Adipocyte (in vitro differentiated cells): ENCODE measurements around the gene DIAPH3.
A peak's percentile ranks its signal among the peaks of the same experiment; 100 is the strongest.

ENCODE experiments used
- DNase-seq: peaks from one replicate; pipeline ENCODE4 v3.0.0-alpha.2; 2015; ENCODE audit warnings: low read depth
- H3K27me3 ChIP-seq: replicated peaks from 2 replicates; pipeline ENCODE4 v1.7.0; 2013; ENCODE audit warnings: mild to moderate bottlenecking, low read length, moderate library complexity; ENCODE audit not compliant: control insufficient read depth, insufficient read depth
- H3K36me3 ChIP-seq: 2 replicates; pipeline ENCODE4 v1.7.0; 2013; ENCODE audit warnings: low read length, mild to moderate bottlenecking, moderate library complexity; ENCODE audit not compliant: control insufficient read depth, insufficient read depth, severe bottlenecking
- H3K4me1 ChIP-seq: 2 replicates; pipeline ENCODE4 v1.7.0; 2013; ENCODE audit warnings: mild to moderate bottlenecking, low read length, moderate library complexity; ENCODE audit not compliant: control insufficient read depth, insufficient read depth
- H3K4me3 ChIP-seq: 2 replicates; pipeline ENCODE4 v1.7.0; 2013; ENCODE audit warnings: mild to moderate bottlenecking, low read length, moderate library complexity
- H3K9ac ChIP-seq: 2 replicates; pipeline ENCODE4 v1.7.0; 2013; ENCODE audit warnings: mild to moderate bottlenecking, low read length, moderate library complexity
- H3K9me3 ChIP-seq: 2 replicates; pipeline ENCODE4 v1.7.0; 2013; ENCODE audit warnings: mild to moderate bottlenecking, low read length, moderate library complexity; ENCODE audit not compliant: control insufficient read depth

The DIAPH3 gene

DNA sequence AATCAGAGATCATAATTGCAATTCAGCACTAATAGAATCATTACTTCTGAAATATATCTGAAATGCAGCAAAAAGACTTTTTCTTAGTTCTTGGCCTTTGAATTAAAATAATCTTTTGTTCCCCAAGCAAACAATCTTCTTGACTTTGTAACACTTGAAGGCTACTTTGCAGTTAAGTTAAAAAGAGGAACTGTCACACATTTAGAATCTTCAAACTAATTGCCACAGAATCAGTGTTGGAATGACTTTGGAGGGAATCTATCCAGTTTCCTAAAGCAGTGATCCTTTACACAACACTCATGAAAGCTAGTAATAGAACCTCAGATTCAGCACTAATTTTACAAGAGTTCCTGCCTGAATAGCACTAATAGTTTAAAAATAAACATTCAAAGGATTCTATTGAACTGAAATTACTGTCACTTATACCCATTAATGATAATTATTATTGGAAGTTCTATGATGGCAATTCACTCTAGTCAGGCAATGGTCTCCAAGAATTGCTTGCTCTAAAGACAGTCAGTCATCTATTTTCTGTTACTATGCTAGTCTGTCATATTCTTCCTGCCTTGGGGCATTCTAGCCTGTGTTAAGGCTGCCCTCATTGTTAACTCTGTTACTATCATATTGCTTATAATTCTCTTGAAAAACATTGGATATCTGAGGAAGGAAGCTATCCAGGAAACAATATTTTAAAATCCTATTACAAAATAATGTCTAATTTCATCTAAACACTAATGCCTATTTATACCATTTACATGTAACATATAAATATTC lies 362.4 kb downstream of the DIAPH3 start:
- Histone ChIP-seq H3K4me1 (no peaks in the 10 kb centered on the region), H3K9ac (no peak overlapping the region), H3K27me3 (no peaks in the 10 kb centered on the region), H3K9me3 (no peaks in the 10 kb centered on the region), H3K4me3 (no peak overlapping the region), H3K36me3 (no peaks in the 10 kb centered on the region)
- no peak for DNase-seq

- peaks cover 8% of the 10 kb centered on the region for H3K4me1 ChIP-seq
- H3K9ac ChIP-seq: no peak overlapping the region
- H3K4me3 ChIP-seq: no peak overlapping the region
- H3K27me3 ChIP-seq: no peaks in the 10 kb centered on the region
- no peaks in the 10 kb centered on the region for H3K9me3 ChIP-seq
- DNase-seq: no peak
- no peaks in the 10 kb centered on the region for H3K36me3 ChIP-seq
Observed at GRCh38 chr13:59793107-59793506, 370.6 kb downstream of the DIAPH3 start.

DNA sequence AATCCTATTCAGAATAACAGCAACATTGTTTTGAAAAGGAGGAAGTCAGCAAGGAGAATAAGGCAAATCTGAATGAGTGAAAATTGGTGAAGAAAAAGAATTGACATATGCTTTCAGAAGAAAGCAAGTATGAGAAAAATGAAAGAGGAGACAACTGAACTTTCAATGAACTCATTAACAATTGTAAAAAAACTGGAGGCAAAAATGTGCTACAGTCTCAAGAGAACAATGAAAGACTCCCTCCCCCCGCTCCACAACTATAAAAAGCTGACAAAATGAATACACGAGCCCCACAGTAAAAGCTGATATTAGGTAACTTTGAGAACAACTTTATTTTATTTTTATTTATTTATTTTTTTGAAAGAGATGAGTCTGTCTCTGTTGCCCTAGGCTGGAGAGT lies 373.1 kb downstream of the DIAPH3 start:
- H3K27me3 ChIP-seq: no peaks in the 10 kb centered on the region
- H3K36me3 ChIP-seq: no peaks in the 10 kb centered on the region
- H3K4me3 ChIP-seq: no peak overlapping the region
- no peaks in the 10 kb centered on the region for H3K9me3 ChIP-seq
- no peak overlapping the region for H3K9ac ChIP-seq
- peak; percentile 50 for DNase-seq
- peaks cover 8% of the 10 kb centered on the region for H3K4me1 ChIP-seq

- Histone ChIP-seq H3K36me3 (no peaks in the 10 kb centered on the region), H3K27me3 (no peaks in the 10 kb centered on the region), H3K4me3 (no peak overlapping the region), H3K4me1 (peaks cover 8% of the 10 kb centered on the region), H3K9ac (no peak overlapping the region), H3K9me3 (no peaks in the 10 kb centered on the region)
- DNase-seq: no peak
Observed at GRCh38 chr13:59789558-59789957, 374.2 kb downstream of the DIAPH3 start.

GRCh38 chr13:59787679-59788078 lies 376.0 kb downstream of the DIAPH3 start:
- Histone ChIP-seq H3K36me3 (no peaks in the 10 kb centered on the region), H3K27me3 (no peaks in the 10 kb centered on the region), H3K9ac (no peak overlapping the region), H3K9me3 (no peaks in the 10 kb centered on the region), H3K4me1 (peaks cover 8% of the 10 kb centered on the region), H3K4me3 (no peak overlapping the region)
- no peak for DNase-seq

DNA sequence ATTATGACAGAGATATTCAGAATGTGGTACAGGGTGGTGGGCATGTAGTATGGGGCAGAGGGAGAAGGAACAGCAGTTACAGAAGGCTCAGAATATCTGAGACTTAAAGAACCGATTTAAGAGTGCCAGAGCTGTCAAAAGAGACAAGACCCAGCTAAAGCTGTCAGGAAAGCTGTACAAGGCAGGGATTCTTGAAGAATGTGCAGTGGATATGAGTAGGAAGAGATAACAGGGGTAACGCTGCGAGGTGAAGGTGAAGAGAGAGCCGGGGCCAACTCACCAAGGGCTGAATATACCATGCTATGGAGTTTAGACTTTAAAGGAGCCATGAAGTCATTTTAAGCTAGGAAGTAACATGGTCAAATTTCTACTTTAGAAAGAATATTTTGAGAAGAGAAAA lies 381.0 kb downstream of the DIAPH3 start:
- Histone ChIP-seq H3K4me3 (no peak overlapping the region), H3K36me3 (no peaks in the 10 kb centered on the region), H3K9ac (no peak overlapping the region), H3K27me3 (no peaks in the 10 kb centered on the region), H3K4me1 (peaks cover 2% of the 10 kb centered on the region), H3K9me3 (no peaks in the 10 kb centered on the region)
- no peak for DNase-seq

GRCh38 chr13:59780058-59780457 lies 383.7 kb downstream of the DIAPH3 start:
- no peak for DNase-seq
- no peaks in the 10 kb centered on the region for H3K36me3 ChIP-seq
- no peaks in the 10 kb centered on the region for H3K9me3 ChIP-seq
- H3K4me3 ChIP-seq: no peak overlapping the region
- H3K4me1 ChIP-seq: peaks cover 17% of the 10 kb centered on the region
- H3K9ac ChIP-seq: no peak overlapping the region
- H3K27me3 ChIP-seq: no peaks in the 10 kb centered on the region

GRCh38 chr13:59776924-59777690 lies 386.6 kb downstream of the DIAPH3 start:
- H3K4me3 ChIP-seq: peak overlapping the region; percentile 33
- no peaks in the 10 kb centered on the region for H3K27me3 ChIP-seq
- H3K9me3 ChIP-seq: no peaks in the 10 kb centered on the region
- H3K4me1 ChIP-seq: peaks cover 23% of the 10 kb centered on the region
- DNase-seq: peak; percentile 55
- no peaks in the 10 kb centered on the region for H3K36me3 ChIP-seq
- H3K9ac ChIP-seq: no peak overlapping the region

DNA sequence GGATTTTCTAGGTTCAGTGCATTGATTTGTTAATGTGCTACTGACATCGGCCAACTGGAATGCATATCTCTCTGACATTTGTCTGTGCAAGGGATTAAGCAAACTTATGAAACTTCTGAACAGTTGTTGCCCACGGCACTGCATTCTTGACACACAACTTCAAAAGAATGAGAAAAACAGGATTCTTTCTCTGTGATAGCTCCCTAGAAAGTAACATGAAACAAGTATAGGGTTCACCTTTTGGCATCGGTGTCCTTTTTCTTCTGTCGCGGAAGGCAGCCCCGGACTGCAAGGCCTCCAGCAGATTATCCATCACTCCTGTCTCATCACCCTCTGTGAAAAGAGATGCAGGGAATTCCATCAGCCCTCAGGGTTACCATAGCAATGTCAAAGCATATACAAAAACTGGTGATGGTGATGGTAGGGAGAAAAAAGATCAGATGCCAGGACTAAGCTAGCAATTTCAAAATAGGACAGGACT lies 389.2 kb downstream of the DIAPH3 start:
- H3K4me3 ChIP-seq: no peak overlapping the region
- peaks cover 29% of the 10 kb centered on the region for H3K4me1 ChIP-seq

GRCh38 chr13:59771272-59771671 lies 392.5 kb downstream of the DIAPH3 start:
- H3K9me3 ChIP-seq: no peaks in the 10 kb centered on the region
- no peaks in the 10 kb centered on the region for H3K36me3 ChIP-seq
- peak; percentile 69 for DNase-seq
- H3K4me1 ChIP-seq: peaks cover 13% of the 10 kb centered on the region
- H3K9ac ChIP-seq: no peak overlapping the region
- no peaks in the 10 kb centered on the region for H3K27me3 ChIP-seq
- no peak overlapping the region for H3K4me3 ChIP-seq

More for the DNA sequence above, 389.2 kb downstream of the DIAPH3 start:
- H3K9me3 ChIP-seq: no peaks in the 10 kb centered on the region
- no peak overlapping the region for H3K9ac ChIP-seq
- DNase-seq: peak; percentile 75
- H3K36me3 ChIP-seq: no peaks in the 10 kb centered on the region
- no peaks in the 10 kb centered on the region for H3K27me3 ChIP-seq

GRCh38 chr13:59770451-59770850 lies 393.3 kb downstream of the DIAPH3 start:
- DNase-seq: no peak
- Histone ChIP-seq H3K9ac (no peak overlapping the region), H3K9me3 (no peaks in the 10 kb centered on the region), H3K27me3 (no peaks in the 10 kb centered on the region), H3K4me3 (no peak overlapping the region), H3K4me1 (peaks cover 12% of the 10 kb centered on the region), H3K36me3 (no peaks in the 10 kb centered on the region)
